Measurements from ENCODE around the gene RDH13. TPM values are rescaled to one million over a fixed set of nuclear protein-coding genes. Genes with fewer than 3 reads are reported as not detected.

The RDH13 gene
- total and polyA plus RNA-seq, 10 of the 15 experiments (the other 5 are each of a cell fraction or from before 2014, with no cell fraction given) = 1.3 to 11.6 (median 8.9) TPM

GRCh38 chr19:55067869-55068268, 4.9 kb upstream of the RDH13 start:
- POLR2A ChIA-PET = no interaction called here
- no TSS peak for BruUV-seq (replicated peaks)
- Histone ChIP-seq H3K4me3 (no peak overlapping the region), H3K27ac (ENCODE audit: control insufficient read depth, insufficient read depth) (no peak overlapping the region), H2AFZ (ENCODE audit: control insufficient read depth, low read depth, low read length) (no peak overlapping the region), H3K4me2 (ENCODE audit: control insufficient read depth, insufficient read depth) (no peak overlapping the region), H3K79me2 (ENCODE audit: control insufficient read depth, insufficient read depth, low read length) (no peaks in the 10 kb centered on the region), H4K20me1 (ENCODE audit: control insufficient read depth, insufficient read depth) (no peaks in the 10 kb centered on the region), H3K4me1 (ENCODE audit: control insufficient read depth, insufficient read depth, low read length) (peaks cover 3% of the 10 kb centered on the region), H3K9ac (ENCODE audit: control insufficient read depth, insufficient read depth, low read length) (no peak overlapping the region), H3K9me3 (replicated peaks; ENCODE audit: control insufficient read depth, insufficient read depth, low read length) (no peaks in the 10 kb centered on the region), H3K27me3 (replicated peaks in 1 of 2; ENCODE audit: control insufficient read depth in 2 of 2, insufficient read depth in 2 of 2, low read length in 1 of 2) (no peaks in the 10 kb centered on the region; a peak in 1 of 4 replicates), H3K36me3 (ENCODE audit: control insufficient read depth in 2 of 2, insufficient read depth in 2 of 2, low read length in 1 of 2) (no peaks in the 10 kb centered on the region)
- RAD21 ChIA-PET (ENCODE audit: unreplicated experiment) = no interaction called here
- 2% methylated on average over 3 of the region's 3 CpGs for WGBS (ENCODE audit: insufficient coverage, insufficient replicate concordance, low lambda C conversion rate, missing lambda C conversion rate)
- CTCF ChIA-PET = no interaction called here
- in situ Hi-C loops (cut with MboI) = no loop called here
- TF ChIP-seq ATF7 (IDR thresholded peaks at IDR 0.05; ENCODE audit: low read depth) = no peak
- no peak for TF ChIP-seq SREBF1 (IDR thresholded peaks at IDR 0.05; ENCODE audit: low read length)
- no peak for TF ChIP-seq RELA (IDR thresholded peaks at IDR 0.05; ENCODE audit: borderline replicate concordance, partially characterized antibody)
- TF ChIP-seq KLF5 (IDR thresholded peaks at IDR 0.05; ENCODE audit: partially characterized antibody) = no peak
- TF ChIP-seq POLR2A (IDR thresholded peaks at IDR 0.05; ENCODE audit: low read depth, low read length) = no peak
- no peak for TF ChIP-seq PAX5 (IDR thresholded peaks at IDR 0.05; ENCODE audit: borderline replicate concordance, low read depth, low read length)
- no peak for TF ChIP-seq SMARCA5 (IDR thresholded peaks at IDR 0.05)
- TF ChIP-seq MAX (IDR thresholded peaks at IDR 0.05; ENCODE audit: low read depth, low read length) = no peak
- TF ChIP-seq NBN (IDR thresholded peaks at IDR 0.05) = no peak
- no peak for TF ChIP-seq BCLAF1 (IDR thresholded peaks at IDR 0.05)
- TF ChIP-seq CBX3 (IDR thresholded peaks at IDR 0.05; ENCODE audit: borderline replicate concordance, low read depth) = no peak
- TF ChIP-seq IRF3 (IDR thresholded peaks at IDR 0.05) = no peak
- TF ChIP-seq NKRF (conservative IDR thresholded peaks at IDR 0.05) = no peak
- no peak for TF ChIP-seq FOXK2 (IDR thresholded peaks at IDR 0.05)
- no peak for TF ChIP-seq ASH2L (IDR thresholded peaks at IDR 0.05; ENCODE audit: borderline replicate concordance, low read depth)
- TF ChIP-seq NFYA (IDR thresholded peaks at IDR 0.05; ENCODE audit: borderline replicate concordance, low read depth, low read length) = no peak
- intact Hi-C loops (cut with micrococcal nuclease; ENCODE audit: unreplicated experiment) = no loop called here
- DNase-seq (ENCODE audit: low read depth, low spot score) = no peak
- SMC1A ChIA-PET (ENCODE audit: uncharacterized antibody, unreplicated experiment) = no interaction called here
- no peak for ATAC-seq
- no peak for FAIRE-seq

All from GM12878 (cell line).